GM19099 (cell line): Measurements from ENCODE around the gene SLC8A1.

Source experiments
- POLR2A ChIP-seq: IDR thresholded peaks from 3 replicates; pipeline ENCODE4 v1.6.1; 2011; ENCODE audit warnings: low read depth; ENCODE audit not compliant: insufficient read length; ENCODE audit errors: extremely low read depth

Gene SLC8A1

DNA sequence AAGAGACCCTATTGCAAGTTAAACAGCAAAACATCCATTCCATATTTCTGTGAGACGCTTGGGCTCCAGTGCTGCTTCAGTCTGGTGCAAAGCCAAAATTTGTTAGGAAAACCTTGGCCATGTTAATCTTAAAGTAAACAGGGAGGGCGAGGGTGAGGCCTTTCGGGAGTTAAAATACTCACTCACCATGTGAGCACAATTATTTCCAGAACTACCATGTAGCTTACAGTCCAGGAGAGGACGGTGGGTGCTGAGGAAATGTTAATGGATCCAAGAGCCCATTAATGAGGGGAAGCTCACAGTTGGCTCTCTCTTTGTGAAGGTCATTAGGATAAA, 286.4 kb downstream of the SLC8A1 start:
- no peak for TF ChIP-seq POLR2A

- no peak for TF ChIP-seq POLR2A
These were observed 287.0 kb downstream of the SLC8A1 start for GRCh38 chr2:40164736-40165508.

DNA sequence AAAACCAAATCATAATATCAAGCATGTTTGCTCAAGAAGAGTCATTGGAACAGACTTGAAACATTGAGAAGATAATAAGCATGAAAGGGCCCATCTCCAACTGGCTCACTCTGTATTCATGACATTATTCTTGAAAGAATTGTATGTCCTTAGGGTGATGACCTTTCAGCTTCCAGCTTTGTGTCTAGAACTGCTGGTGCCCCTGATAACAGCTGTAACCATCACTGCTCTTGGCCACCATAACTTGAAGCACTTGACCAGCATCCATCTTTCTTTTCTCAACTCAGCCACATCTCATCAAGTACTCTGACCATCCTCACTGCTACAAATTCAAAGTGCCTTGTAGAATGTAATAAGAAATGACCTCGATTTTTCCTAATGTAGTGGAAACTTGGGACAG, 289.9 kb downstream of the SLC8A1 start:
- TF ChIP-seq POLR2A = no peak

DNA sequence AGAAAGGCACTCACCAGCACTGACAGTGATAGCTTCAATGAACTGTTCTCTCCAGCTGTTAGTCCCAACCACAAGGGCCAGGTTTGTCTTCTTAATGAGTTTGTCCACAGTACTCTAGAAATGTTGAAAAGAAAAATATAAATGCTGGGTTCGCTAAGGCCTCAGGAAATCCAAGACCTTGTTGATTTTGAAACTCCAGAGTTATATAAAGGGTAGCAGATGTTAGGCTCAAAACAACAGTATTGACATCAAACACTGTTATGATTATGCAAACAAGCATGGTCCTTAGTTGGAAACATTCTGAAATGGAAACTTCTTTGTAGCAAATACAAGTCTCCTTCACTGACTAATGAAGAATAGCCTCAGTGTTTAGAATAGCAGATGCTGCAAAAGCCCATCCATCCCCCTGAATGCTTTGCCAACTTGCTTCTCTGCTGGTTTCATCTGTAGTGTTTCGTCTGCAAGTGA, 291.1 kb downstream of the SLC8A1 start:
- no peak for TF ChIP-seq POLR2A

- no peak for TF ChIP-seq POLR2A
These were observed 292.6 kb downstream of the SLC8A1 start for GRCh38 chr2:40159333-40159732.

GRCh38 chr2:40158781-40159180, 293.1 kb downstream of the SLC8A1 start:
- TF ChIP-seq POLR2A = no peak

DNA sequence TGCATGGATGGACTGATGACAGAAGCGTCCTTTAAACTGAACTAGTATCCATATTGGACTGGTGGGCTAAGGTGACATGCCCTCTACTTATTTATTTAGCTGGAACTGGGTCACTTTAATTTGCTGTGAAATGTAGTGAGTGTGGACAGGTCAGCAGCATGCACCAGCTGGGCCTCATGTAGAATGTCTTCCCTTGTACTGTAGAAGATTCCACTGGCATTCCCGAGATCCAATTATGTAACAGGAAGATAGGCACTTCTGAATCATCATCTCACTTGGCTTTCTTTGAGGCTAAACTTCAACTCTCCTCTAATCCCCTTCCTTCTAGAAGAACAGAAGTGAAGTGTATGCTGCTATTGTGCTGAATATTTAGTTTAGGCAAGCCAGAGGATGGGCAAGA, 296.2 kb downstream of the SLC8A1 start:
- no peak for TF ChIP-seq POLR2A

DNA sequence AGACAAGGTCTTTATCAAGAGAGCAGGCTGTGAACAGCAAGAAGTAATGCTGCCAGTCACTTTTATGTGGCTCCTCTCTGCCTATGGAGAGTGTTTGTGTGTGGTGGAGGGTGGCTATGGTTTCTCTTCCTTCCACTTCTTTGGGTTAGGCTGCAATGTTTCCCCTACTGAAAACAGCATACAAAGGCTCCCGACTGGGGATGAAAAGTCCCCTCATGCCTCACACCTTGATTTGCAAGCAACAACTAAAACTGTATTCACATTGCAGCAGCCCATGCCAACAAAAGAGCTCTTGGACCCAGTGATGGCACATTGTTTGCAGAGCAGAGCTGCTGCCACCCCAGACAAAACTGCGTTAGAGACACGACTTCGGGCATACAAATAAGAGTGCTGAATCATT, 301.6 kb downstream of the SLC8A1 start:
- no peak for TF ChIP-seq POLR2A

GRCh38 chr2:40148334-40148733, 303.6 kb downstream of the SLC8A1 start:
- TF ChIP-seq POLR2A = no peak

DNA sequence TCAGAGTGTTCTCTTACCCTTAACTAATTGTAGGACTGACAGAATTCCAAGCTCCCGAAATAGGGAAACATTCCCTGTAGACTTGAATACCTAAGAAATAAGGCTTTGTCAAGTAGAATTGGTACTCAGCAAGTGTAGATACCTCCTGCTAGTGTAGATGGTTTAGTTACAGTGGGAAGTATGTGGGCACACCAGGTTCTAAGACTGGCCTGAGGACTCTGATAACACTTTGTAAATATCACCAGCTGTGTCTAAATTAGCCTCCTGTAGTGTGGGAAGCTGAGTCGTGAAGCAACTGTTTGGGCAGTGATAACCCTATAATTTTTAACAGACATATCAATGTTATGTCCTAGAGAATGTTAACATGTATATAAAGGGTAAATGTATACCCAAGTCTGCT, 304.5 kb downstream of the SLC8A1 start:
- TF ChIP-seq POLR2A = no peak

DNA sequence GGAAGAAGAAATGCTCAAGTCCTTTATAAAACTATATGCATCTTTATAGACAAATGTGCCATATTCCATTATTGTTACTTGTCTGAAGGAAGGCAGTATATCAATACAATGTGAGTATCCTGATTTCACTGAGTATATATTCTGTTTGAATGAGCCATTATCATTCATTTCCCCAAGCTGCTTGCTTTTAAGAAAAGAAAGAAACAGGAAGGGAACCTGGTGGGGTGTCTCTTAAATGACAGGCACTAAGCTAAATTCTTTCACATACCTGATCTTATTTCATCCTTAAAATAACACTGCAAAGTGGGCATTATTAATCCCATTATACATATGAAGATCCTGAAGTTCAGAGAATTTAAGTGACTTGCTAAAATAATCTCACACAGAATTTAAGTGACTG, 307.9 kb downstream of the SLC8A1 start:
- no peak for TF ChIP-seq POLR2A

DNA sequence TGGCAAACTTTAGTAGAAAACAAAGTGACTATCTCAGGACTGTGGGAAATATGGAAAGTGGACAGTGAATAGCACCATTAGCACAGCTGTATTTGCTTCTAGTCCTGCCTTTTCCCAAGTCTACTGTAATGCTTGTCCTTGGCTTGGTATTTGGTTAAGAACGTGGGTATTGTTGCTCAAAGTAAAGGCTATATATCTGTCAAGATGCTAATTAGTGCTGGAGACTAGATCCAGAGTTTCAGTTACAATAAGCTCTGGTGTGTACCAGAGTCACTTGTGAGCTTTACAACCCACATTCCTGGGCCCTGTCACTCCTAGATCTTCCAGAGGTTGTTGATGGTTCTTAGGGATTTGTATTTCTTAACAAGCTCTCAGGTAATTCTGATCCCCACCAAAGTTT, 313.6 kb downstream of the SLC8A1 start:
- TF ChIP-seq POLR2A = no peak

DNA sequence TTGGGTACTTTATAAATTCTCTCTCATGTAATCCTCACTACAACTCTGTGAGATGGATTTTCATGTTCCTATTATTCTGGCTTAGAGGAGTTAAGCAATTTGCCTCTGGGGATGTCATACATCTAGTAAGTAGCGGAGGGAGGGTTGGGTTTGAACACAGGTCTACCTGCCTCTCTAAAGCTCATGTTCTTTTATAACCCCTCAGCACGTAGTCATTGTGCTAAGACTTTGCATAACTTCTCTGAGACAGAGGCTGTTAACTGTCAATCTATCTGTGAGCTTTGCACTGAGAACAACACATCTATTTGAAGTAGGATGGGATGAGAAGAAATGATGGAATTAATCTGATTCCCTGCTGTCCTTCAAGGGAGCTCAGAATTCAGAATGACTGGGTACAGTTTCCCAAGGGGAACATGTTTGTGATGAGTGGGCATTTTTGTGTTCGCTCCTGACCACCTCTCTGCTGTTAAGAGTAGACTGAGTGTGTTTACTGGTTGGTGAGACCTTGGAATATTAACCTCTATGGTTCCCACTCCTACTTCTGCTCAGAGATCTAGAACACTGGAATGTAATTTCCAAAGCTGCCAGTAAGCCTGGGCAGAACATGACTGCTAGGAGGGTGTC, 320.7 kb downstream of the SLC8A1 start:
- no peak for TF ChIP-seq POLR2A

DNA sequence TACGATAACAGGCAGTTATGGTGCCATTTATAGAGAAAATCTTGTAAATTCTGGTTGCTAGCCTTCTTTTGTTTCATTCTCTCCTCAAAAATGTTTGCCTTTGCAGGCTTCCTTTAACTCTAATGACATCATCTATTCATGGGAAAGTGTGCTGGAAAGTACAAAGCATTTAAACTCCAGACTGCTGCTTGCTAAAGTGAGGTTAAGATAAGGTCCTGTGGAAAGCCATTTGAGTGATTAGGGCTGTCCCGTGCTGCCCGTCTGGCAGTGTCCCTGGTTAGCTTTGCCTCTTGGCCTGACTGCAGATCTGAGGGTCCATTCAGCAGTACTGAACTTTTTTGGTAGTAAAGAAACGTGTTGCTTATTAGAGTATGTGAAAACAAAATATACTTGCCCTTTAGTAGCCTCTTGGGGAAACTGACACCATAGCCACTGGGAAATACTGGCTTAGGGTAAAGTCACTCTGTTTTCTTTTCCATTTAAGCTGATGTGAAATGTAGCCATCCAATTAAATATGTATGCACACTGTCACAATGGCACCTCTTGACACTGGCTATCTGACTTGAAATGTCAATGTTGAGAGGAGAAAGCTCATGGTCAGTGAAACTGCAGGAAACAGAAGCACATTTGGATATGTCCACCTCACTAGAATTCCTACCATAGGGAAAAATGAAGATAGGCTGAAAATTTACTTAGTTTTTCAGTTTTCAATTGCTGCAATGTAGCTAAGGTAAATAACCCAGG, 321.5 kb downstream of the SLC8A1 start:
- no peak for TF ChIP-seq POLR2A

- no peak for TF ChIP-seq POLR2A
These were observed 322.2 kb downstream of the SLC8A1 start for GRCh38 chr2:40129725-40130124.

DNA sequence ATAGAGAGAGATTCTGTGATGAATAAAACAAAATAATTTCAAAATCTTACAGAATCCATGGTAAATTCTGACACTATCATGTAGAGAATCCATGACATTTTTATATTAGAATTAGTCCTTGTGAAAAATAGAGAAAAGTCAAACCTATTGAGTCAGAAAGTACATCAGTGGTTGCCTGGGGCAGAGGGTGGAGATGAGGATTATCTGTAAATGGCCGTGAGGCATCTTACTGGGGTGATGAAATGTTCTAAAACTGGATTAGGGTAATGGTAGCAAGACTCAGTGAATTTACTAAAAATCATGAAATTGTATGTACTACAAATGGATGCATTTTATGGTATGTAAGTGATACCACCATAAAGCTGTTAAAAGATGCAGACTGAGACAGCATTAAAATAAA, 323.1 kb downstream of the SLC8A1 start:
- no peak for TF ChIP-seq POLR2A
